Gastroesophageal sphincter (tissue), 4 donors: ENCODE measurements around the gene AKR7A2. TPM values are rescaled to one million over a fixed set of nuclear protein-coding genes. Genes with fewer than 3 reads are reported as not detected.

Source experiments
- ATAC-seq: fragments of 150-250 bp; one replicate; pipeline ENCODE4 v1.9.1; 2016; ENCODE audit warnings: mild to moderate bottlenecking, moderate library complexity
- H3K27ac ChIP-seq, 4 donors: fragments of 200-600 bp; sonication (generic) in 3 of 4; 1 replicate in 3 of 4; 2 replicates in 1 of 4; pipeline ENCODE4 v1.5.1; 2016 to 2019
- H3K27me3 ChIP-seq: fragments of 200-600 bp; sonication (generic); one replicate; pipeline ENCODE4 v1.5.1; 2019
- H3K36me3 ChIP-seq, 2 donors: fragments of 200-600 bp; sonication (generic); one replicate each; pipeline ENCODE4 v1.5.1; 2019; ENCODE audit warnings: control low read depth in 1 of 2
- H3K4me1 ChIP-seq, 3 donors: fragments of 200-600 bp; sonication (generic); 1 replicate in 2 of 3; 2 replicates in 1 of 3; pipeline ENCODE4 v1.5.1; 2016 to 2019; ENCODE audit warnings: control low read depth in 2 of 3
- H3K4me3 ChIP-seq, 2 donors: fragments of 200-600 bp; sonication (generic); one replicate each; pipeline ENCODE4 v1.5.1; 2019; ENCODE audit warnings: mild to moderate bottlenecking in 1 of 2, moderate library complexity in 1 of 2
- H3K9me3 ChIP-seq, 3 donors: fragments of 200-600 bp; sonication (generic); one replicate each; pipeline ENCODE4 v1.5.1; 2017 to 2019; ENCODE audit warnings: control low read depth in 2 of 3
- CTCF ChIP-seq, 4 experiments: fragments of 200-600 bp in 2 of 4; fragments of 450-650 bp in 2 of 4; sonication (generic) in 1 of 4; IDR thresholded peaks; one replicate each; pipeline ENCODE4 v1.5.1; 2017 to 2019; ENCODE audit warnings: antibody characterized with exemption in 4 of 4, mild to moderate bottlenecking in 2 of 4, moderate library complexity in 2 of 4
- EP300 ChIP-seq: sonication (generic); formaldehyde crosslinking; IDR thresholded peaks from one replicate; pipeline ENCODE4 v1.6.1; 2017; ENCODE audit warnings: antibody characterized with exemption, mild to moderate bottlenecking
- POLR2A ChIP-seq, 2 donors: fragments of 450-650 bp; IDR thresholded peaks; one replicate each; pipeline ENCODE4 v1.6.1; 2017; ENCODE audit warnings: antibody characterized with exemption in 2 of 2, mild to moderate bottlenecking in 2 of 2, moderate library complexity in 1 of 2
- POLR2AphosphoS5 ChIP-seq: sonication (generic); formaldehyde crosslinking; IDR thresholded peaks from one replicate; pipeline ENCODE4 v1.6.1; 2017; ENCODE audit warnings: antibody characterized with exemption
- WGBS, 2 donors: methylation state at CpG; one replicate each; pipeline ENCODE4 v1.1.5; 2018; ENCODE audit warnings: low coverage in 1 of 2; 5-methylcytosine and 5-hydroxymethylcytosine counted together
- total RNA-seq, 4 donors: library from RNA; depleted of rRNA; stranded (reverse); fragments of >200 nt; gene quantifications; one replicate each; pipeline ENCODE4 v1.1.0, GENCODE V29; 2016

Gene AKR7A2
- total RNA-seq, 4 donors from 2014 or later = 58.2 to 77.2 (median 63.7) TPM

GRCh38 chr1:19317126-19317910, 5.4 kb upstream of the AKR7A2 start:
- Histone ChIP-seq H3K27ac (no peak overlapping the region), H3K4me3 (no peak overlapping the region), H3K9me3 (no peaks in the 10 kb centered on the region), H3K27me3 (no peaks in the 10 kb centered on the region), H3K36me3 (peaks cover 0 to 33% of the 10 kb centered on the region in 2 donors), H3K4me1 (peaks cover 0 to 46% (median 14%) of the 10 kb centered on the region in 3 donors)
- no peak for ATAC-seq
- no peak for TF ChIP-seq EP300
- no peak for TF ChIP-seq POLR2AphosphoS5
- 83% methylated on average over 1 to 3 of the region's 13 CpGs for WGBS, 2 donors

GRCh38 chr1:19315378-19316198, 3.6 kb upstream of the AKR7A2 start:
- Histone ChIP-seq H3K27me3 (no peaks in the 10 kb centered on the region), H3K27ac (no peak overlapping the region), H3K4me1 (peaks cover 0 to 59% (median 22%) of the 10 kb centered on the region in 3 donors), H3K4me3 (no peak overlapping the region), H3K36me3 (peaks cover 0 to 27% of the 10 kb centered on the region in 2 donors), H3K9me3 (no peaks in the 10 kb centered on the region)
- TF ChIP-seq POLR2AphosphoS5 = no peak
- no peak for TF ChIP-seq CTCF (IDR thresholded peaks at IDR 0.05)
- no peak for TF ChIP-seq POLR2A (IDR thresholded peaks at IDR 0.05)
- no peak for TF ChIP-seq EP300
- no peak for ATAC-seq
- WGBS, 2 donors = 0 to 69% methylated on average over 1 to 4 of the region's 17 CpGs

GRCh38 chr1:19313961-19314882, 2.3 kb upstream of the AKR7A2 start:
- peaks cover 0 to 67% (median 22%) of the 10 kb centered on the region in 3 donors for H3K4me1 ChIP-seq
- H3K27me3 ChIP-seq = no peaks in the 10 kb centered on the region
- WGBS, 2 donors = 81 to 85% methylated on average over 5 to 6 of the region's 10 CpGs
- H3K9me3 ChIP-seq = no peaks in the 10 kb centered on the region
- no peak overlapping the region for H3K27ac ChIP-seq
- H3K36me3 ChIP-seq = peaks cover 0 to 24% of the 10 kb centered on the region in 2 donors
- H3K4me3 ChIP-seq = no peak overlapping the region
- ATAC-seq = no peak
- no peak for TF ChIP-seq POLR2AphosphoS5
- TF ChIP-seq POLR2A (IDR thresholded peaks at IDR 0.05) = no peak
- no peak for TF ChIP-seq CTCF (IDR thresholded peaks at IDR 0.05)
- no peak for TF ChIP-seq EP300

- TF ChIP-seq CTCF (IDR thresholded peaks at IDR 0.05) (no peak), POLR2A (IDR thresholded peaks at IDR 0.05) (no peak), POLR2AphosphoS5 (no peak), EP300 (no peak)
- H3K4me1 ChIP-seq = peaks cover 0 to 67% (median 22%) of the 10 kb centered on the region in 3 donors
- no peak overlapping the region for H3K27ac ChIP-seq
Measured at GRCh38 chr1:19313636-19313959, 1.7 kb upstream of the AKR7A2 start.

More at GRCh38 chr1:19313636-19313959, 1.7 kb upstream of the AKR7A2 start:
- H3K36me3 ChIP-seq = peaks cover 0 to 21% of the 10 kb centered on the region in 2 donors
- 33 to 100% methylated on average over 1 of the region's 4 CpGs for WGBS, 2 donors
- H3K9me3 ChIP-seq = no peaks in the 10 kb centered on the region
- H3K4me3 ChIP-seq = no peak overlapping the region
- ATAC-seq = no peak
- H3K27me3 ChIP-seq = no peaks in the 10 kb centered on the region
